Stimulated activated CD8-positive, alpha-beta memory T cell treated with anti-CD3 and anti-CD28 coated beads, Interleukin-4, amount 100 ng/mL, for 48 hours (primary cell): ENCODE data around the gene COL23A1.

ENCODE experiments used
- DNase-seq: peaks from one replicate; pipeline ENCODE4 v3.0.0-alpha.2; 2020

COL23A1 gene

DNA sequence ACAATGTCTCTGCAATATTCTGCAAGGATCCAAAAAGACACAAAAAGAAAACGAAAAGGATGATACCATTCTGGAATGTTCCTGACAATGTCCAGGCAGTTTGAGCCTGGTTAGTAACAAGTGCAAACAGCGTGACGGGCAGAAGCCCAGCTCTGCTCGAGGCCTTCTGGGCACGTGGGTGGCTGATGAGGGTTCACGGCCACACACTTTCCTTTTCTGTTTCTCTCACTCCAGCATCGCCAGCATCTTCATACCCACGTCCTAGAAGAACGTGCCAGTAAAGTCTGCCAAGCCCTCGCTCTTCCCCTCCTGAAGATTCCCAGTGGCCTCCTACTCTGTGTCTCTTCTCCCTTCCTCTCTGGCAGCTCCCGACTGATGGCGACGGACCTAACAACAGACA, 36.7 kb downstream of the COL23A1 start:
- no peak for DNase-seq

DNA sequence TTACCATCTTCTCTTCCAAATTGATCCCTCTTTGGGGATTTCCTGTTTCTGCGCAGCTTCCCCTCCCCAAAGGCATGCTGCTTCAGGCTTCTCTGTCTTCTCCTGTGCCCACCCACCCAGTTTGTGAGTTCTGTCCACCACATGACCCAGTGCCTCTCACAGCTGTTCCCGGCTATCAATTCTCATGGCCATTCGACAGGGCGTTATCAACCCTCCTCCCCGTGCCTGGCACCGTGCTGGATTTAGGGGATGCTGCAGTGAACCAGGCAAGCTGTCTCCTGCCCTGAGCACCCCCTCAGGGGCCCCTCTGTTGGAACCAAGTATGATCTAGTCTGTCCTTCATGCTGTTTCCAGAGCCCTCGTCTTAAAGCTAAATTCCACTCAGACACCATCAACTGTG, 38.7 kb downstream of the COL23A1 start:
- no peak for DNase-seq

DNA sequence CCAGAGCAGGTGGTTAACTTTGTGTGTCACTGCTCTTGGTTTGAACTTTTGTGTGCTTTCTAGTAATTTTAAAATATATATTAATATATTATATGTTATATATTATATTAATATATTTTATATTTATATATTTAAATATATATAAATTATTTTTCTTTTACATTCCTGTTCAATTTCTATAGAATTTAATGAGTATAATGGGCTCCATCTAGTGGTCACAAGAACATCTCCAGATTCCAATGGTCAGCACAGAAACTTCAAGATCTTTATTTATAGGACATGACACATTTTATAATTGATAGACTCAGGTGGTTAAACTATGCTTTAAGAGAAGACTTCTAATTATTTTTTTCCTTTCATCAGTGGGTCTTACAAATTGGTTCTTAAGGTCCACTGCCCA, 39.1 kb downstream of the COL23A1 start:
- no peak for DNase-seq

DNA sequence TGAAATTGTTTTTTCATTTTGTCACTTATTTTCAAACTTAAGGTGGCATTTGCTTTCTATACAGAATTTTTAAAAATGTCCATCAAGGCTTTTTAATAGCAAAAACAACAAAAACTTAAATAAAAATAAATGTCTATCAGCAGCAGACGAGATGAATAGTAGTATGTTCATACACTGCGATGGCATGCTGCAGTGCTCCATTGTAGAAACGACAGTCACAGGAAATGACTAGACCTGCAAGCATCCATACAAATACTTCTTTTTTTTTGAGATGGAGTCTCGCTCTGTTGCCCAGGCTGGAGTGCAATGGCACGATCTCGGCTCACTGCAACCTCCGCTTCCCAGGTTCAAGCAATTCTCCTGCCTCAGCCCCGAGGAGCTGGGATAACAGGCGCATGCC, 41.4 kb downstream of the COL23A1 start:
- no peak for DNase-seq

DNA sequence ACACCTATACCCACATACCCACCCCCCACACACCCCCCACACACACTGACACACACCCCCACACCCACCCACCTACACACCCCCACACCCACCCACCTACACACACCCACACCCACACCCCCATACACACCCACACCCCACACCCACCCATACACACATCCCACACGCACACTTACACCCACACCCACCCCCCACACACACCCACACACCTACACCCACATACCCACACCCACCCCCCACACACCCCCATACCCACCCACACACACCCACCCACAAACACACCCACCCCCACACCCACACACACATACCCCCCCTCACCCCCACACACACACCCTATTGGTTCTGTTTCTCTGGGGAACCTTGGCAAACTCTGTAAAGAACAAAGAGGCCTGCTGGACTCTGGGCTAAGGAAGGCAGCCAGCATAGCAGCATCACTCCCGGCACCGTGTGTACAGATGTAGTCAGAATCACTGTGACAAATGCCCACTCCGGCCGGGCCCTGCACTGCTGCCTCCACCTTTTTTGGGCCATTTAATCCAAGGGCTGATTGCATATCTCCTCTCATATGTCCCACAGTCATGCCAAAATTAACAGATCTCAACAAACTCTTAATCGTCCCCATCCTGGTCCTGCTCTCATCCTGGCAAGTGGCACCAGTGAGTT, 42.3 kb downstream of the COL23A1 start:
- DNase-seq = no peak

DNA sequence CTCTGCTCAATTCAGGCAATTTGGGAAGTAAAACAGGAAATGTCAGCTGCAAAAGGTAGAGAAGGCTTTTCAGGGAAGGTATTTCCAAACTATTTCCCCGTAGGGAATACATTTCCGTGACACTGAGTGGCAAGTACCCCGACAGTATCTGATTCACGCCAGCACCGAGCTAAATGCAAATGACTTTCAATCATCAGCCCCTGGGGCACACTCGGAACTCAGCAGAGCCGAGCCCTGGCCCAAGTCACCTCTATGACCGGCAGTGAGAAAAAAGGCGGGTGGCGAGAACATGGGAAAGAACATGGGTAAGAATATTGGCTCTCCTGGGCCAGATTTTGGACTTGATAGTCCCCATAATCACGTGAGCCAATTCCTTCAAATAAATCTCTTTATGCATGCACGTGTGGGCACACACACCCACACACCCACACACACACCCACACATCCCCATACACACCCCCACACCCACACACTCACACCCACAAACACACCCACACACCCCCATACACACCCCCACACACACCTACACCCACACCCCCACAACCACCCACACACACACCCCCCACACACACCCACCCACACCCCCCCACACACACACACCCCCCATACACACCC, 43.0 kb downstream of the COL23A1 start:
- no peak for DNase-seq

DNA sequence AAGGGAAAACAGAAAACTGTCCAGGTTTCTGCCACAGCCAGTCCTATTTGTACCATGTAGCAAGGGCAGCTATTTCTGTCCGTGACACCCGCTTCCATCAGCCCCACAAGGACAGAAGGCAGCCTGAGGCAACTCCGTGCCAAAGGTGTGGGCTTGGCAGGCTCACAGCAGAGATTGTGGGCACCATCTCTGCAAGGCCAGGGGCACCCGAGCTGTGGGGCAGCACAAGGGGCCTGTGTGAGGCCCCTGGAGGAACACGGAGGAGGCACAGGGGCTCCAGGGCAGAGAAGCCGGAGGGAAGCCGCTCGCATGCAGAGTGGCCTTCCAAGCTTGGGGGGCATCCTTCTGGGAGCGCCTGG, 43.5 kb downstream of the COL23A1 start:
- no peak for DNase-seq

DNA sequence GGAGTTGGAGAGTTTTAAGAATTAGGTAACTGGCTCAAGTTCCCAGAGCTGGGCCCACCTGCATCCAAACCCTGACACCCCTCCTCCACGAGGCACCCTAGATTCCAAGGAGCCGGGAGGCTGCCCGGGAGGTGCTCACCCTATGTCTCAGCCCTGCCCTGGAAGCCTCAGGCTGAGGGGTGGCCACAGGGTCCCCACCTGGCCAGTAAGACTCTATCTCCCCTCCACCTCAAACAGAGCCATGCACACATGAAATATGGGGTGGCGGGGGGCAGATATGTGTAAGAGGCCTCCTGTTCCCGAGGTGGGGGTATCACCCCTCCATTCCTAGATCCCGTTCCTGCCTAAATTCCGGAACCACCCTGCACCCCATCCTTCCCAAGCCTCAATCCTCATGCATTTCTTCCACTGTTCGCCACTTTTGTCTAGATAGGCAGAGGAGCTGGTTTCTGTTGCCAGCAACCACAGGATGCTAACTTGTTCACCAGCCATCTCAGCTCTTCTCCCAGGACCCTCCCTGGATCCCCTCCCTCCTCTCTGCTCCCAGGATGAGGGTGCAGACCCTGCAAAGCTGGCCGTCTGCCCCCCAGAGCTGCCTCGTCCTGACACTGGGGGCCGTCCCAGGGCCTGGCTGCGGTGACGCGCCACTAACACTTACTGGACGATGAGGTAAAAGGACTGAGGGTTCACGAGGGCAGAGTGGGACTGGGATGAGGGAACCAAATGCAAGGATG, 44.1 kb downstream of the COL23A1 start:
- DNase-seq = no peak

DNA sequence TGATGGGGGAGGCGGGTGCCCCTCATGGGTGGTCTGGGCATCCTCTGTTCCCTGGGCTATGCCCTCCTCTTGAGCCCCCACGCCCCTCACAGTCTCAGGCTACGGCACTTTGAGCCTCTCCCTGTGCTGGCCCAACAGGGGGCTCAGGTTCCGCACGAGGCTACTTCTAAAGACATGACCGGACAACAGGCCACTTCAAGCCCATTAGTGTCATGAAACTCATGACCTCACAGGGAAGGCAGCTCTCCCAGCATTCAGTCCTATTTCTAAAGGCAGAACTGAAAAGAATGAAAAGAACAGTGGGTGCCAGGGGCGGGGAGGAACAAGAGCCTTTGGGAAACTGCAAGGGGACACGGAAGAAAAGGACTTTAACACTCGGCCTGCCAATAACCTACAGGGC, 45.0 kb downstream of the COL23A1 start:
- DNase-seq = no peak

DNA sequence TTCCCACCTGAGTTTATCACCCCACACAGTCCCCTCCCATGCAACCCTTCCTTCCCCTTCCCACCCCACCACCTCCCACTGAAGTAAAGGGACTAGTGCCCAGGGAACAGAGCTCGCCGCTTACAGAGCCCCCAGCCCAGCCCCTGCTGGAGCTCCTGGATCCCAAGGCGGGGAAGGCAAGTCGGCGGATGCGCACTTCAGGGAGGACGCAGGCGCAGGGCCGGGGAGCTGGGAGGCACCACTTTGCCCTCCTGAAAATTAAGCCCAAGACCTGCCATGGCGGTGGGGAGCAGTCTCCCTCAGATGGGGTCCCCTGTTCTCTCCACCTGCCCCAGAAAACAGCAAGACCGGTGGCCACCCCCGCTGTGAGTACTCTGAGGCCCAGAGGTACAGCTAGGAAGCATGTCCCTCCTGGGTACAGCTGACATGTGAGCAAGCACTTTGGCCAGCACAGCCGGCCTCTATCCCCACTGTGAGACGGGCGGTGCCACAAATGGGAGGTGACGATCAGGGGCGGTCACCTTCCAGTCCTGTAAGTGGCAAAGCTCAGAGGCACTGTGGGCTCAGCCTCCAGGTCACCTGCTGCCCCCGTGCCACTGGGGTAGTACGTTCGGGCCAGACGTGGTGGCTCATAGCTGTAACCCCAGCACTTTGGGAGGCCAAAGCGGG, 45.9 kb downstream of the COL23A1 start:
- DNase-seq = no peak

DNA sequence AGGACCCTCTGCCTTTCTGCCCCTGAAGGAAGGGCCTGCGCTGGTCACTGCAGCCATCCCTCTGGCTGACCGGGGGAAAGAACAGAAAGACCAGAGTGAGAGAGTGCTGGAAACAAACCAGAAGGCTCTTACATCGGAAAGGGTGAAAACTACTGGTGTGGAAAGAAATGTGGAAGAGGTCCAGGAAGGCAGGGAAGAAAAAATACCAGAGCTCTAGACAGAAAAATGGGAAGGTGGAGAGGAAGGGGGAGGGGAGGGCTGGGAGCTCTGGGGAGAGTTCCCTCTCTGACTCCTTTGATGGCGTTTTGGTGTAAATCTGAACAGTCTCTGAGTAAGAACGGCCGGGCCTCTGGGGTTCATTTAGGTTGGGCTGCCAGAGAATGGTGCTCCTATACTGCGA, 47.7 kb downstream of the COL23A1 start:
- DNase-seq = no peak

DNA sequence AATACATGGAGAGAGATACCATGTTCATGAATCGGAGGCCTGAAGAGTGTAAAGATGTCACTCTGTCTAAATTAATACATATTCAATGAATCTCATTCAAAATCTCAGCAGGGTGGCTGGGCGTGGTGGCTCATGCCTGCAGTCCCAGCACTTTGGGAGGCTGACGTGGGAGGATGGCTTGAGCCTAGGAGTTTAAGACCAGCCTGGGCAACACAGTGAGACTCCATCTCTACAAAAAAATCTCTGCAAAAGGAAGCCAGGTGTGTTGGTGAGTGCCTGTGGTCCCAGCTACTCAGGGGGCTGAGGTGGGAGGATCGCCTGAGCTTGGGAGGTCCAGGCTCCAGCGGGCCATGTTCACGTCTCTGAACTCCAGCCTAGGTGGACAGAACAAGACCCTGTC, 49.7 kb downstream of the COL23A1 start:
- DNase-seq = no peak

DNA sequence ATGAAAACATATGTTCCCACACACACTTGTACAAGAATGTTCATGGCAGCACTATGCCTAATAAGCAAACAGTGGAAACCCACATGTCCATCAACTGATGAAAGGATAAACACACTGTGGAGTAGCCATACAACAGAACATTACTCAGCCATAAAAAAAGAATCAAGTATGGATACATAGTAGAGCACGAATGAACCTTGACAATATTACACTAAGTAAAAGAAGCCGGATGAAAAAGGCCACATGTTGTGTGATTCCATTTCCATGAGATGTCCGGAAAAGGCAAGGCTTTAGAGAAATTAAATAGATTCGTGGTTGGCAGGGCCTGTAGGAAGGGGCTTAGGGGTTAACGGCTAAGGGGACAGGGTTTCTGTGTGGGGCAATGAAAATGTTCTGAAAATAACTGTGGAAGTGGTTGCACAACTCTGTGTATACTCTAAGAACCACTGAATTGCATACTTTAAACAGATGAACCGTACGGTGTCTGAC, 51.4 kb downstream of the COL23A1 start:
- no peak for DNase-seq

DNA sequence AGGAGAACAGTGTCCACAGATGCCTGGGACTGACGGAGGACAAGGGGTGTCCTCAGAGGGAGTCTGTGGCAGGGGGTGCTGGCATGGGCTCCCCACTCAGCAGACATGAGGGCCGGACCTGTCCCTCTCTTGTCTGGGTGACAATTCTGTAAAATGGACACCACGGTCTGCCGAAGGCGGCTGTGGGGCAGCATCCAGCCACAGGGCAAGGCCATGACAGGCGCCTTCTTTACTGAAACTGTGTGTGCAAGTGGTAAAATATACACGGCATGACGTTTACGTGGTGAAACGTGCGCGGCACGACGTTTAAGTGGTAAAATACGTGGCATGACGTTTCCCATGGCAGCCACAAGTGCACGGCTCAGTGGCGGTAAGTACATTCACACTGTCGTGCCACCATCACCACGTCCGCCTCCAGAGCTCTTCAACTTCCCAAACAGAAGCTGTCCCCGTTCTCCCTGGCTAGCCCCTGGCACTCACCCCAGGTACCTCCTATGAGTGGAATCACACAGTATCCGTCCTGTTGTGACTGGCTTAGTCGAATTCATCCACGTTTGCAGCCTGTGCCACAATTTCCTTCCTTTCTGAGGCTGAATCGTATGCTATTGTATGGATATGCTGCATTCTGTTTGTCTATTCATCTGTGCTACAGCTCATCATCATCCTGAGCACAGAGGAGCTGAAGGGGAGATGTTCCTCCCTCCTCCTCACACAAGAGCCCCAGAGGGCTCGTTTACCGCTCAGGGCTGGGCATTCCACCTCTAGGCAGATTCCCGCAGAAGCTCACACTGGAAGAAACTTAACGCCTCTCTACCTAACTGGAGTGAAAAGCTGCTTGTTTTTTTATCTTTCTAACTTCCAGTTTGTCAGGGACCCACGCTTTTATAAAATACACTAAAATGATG, 52.5 kb downstream of the COL23A1 start:
- no peak for DNase-seq

DNA sequence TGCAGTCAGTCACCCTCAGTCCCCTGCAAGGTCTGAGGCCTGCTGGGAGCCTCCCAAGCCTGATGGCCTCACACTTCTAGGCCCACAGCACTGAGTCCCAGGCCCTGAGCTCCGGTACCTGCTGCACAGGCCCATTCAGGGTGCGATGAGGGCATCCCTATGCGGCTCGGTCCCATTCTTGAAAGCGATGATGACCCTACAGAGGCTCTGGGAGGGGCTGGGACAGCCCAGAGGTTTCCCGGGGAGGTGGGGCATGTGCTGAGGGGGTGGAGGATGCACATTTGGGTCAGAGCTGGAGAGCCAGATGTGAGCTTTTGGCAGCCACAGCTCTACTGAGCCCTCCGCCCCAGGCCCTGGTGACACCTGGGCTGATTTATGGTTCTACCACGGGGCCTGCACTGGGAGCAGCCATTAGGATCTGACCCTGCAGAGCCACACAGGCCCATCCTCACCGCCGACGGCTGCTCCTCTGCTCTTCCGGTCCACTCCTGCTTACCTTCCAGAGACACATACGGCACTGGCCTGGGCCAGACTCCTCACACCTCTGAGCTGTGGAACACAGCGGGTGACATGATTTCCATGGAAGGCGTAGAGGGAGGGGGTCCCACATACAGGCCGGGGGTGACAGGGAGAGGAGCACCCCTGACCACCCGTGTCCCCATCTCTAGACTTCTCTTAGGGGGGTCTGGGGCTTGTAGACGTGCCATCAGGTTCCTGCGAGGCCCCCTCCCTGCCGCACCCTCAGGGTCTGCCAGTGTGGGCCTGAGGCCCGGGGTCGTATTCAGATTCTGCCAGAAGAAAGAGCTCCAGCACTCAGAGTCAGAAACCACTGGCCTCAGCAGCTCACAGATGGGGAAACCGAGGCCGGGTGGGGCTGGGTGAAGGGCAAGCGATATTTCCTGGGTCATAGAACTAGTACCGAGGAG, 53.4 kb downstream of the COL23A1 start:
- DNase-seq = no peak

DNA sequence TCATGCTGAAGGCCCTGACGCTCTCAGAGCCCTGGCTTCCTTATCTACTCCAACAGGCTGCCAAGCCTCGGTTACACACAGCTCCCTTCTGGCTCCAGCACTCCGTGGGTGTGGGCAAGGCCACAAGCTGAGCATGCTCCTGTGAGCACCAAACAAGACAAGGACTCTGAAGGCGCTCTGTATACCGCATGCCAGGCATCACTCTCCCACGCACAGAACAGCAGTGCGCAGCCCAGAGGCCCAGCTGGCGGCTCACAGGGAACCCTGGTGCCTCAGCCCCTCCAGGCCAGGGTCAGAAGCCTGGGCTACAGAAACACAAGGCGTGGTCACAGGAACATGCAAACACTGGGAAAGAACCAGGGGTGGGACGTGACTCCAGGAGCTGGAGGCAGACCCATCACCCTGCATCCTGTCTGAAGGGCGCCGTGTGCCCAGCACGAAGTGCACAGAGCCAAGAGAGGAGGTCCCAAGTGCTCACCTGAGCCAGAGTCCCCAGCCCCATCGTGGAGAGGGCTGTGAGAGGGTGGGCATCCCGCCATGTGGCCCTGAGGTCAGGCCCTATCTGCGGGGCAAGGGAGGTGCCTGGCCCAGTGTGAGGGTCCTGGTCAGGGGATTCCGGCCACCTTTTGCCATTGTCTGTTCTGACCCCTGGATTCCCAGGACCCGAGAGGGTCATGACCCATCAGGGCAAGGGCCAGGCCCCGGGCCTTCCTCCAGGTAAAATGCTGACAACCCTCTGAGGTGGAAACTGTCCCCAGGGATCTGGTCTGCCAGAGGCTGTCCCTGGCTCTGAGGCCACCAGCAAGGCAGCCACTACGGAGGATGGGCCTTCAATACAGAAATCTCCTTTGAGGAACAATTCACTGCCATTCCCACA, 54.7 kb downstream of the COL23A1 start:
- no peak for DNase-seq

DNA sequence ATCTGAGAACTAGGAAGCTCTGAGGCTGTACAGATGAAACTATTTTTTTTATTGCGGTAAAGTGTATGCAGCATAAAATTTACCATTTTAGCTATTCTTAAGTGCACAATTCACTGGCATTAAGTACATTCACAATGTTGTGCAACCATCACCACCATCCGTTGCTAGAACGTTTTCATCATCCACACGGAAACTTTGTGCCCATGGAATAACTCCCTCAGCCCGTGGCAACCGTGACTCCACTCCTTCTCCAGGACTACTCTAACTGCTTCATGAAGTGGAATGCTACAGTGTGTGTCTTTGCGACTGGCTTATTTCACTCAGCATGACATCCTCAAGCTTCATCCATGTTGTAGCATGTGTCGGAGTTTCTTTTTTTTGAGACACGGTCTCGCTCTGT, 57.1 kb downstream of the COL23A1 start:
- no peak for DNase-seq

DNA sequence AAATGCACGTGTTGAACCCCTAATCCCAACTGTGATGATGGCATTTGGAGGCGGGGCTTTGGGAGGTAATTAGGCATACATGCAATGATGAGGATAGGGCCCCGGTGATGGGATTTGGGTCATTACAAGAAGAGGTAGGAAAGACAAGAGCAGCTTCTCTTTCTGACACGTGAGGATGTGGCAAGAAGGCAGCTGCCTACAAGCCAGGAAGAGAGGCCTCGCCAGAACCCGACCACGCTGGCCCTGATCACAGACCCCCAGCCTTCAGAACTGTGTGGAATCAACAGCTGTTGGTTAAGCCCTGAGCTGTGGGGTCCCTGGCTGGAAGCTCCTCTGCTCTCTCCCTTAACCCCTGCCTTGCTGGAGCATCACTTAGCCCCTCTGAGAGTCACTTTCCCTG, 57.5 kb downstream of the COL23A1 start:
- no peak for DNase-seq

DNA sequence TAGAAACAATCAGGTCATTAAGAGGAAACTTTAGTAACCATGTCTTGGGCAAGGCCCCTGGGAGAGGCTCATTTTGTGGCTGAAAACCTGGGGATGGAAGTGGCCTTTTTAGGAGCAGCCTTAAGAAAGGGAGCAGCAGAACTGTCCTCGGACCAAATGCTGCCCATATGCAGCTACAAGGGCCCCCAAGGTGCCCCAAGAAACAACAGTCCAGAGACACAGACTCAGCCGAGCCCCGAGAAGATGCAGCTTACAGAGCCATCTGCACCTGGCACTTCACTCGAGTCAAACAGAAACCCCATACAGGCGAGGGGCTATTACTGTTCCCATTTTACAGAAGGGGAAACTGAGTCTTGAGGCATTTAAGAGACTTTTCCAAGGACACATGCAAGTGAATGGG, 58.0 kb downstream of the COL23A1 start:
- DNase-seq = no peak

DNA sequence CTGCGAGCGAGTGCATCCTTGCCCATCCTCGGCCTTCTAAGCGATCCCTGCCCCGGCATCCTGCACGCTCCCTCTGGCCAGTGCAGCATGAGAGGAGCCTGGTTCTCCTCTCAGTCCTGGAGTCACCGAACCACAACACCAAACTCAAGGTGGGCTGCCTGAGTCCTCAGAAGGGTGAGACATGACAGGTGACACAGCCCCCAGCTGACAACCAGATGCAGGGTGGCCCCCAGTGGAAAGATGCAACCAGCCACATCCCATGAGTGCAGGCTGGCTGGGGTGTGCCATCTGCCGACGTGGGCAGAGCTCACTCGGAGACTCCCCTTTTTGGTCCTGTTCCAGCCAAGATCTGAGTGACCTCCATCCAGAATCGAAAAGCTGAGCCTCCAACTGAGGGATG, 58.4 kb downstream of the COL23A1 start:
- no peak for DNase-seq

DNA sequence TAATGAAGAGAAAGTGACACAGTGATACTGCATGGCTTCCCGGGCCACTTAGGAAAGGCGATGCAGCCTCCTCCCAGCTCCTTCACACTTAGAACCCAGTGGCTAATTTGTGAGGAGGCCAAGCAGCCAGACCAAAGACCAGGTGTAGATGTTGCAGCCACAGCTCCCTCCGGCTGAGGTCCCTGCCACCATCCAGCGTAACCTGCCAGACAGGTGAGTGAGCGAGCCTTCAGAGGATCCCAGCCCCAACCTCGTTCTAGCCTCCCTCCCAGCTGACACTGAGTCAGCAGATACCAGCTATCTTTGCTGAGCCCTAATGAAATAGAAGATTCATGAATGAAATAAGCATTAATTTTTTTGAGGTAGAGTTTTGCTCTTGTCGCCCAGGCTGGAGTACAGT, 59.7 kb downstream of the COL23A1 start:
- no peak for DNase-seq
